Neural crest cell (in vitro differentiated cells): ENCODE results near the gene SPTBN2. TPM values are rescaled to one million over a fixed set of nuclear protein-coding genes. Genes with fewer than 3 reads are reported as not detected.

Experiments used
- DNase-seq: peaks from one replicate; pipeline ENCODE4 v3.0.0; 2021; ENCODE audit warnings: low read depth, mixed read lengths, low spot score
- H3K27ac Mint-ChIP-seq: one replicate; pipeline ENCODE4 v1.8.0; 2021; ENCODE audit warnings: mild to moderate bottlenecking, mixed read lengths; ENCODE audit not compliant: unreplicated experiment
- H3K27me3 Mint-ChIP-seq: 2 replicates; pipeline ENCODE4 v1.8.0; 2021; ENCODE audit warnings: low read depth, mild to moderate bottlenecking, mixed read lengths
- H3K36me3 Mint-ChIP-seq: 2 replicates; pipeline ENCODE4 v1.8.0; 2021; ENCODE audit warnings: low read depth, mild to moderate bottlenecking, mixed read lengths
- H3K4me1 Mint-ChIP-seq: 2 replicates; pipeline ENCODE4 v1.8.0; 2021; ENCODE audit warnings: mixed read lengths
- H3K4me3 Mint-ChIP-seq: one replicate; pipeline ENCODE4 v1.8.0; 2021; ENCODE audit warnings: mild to moderate bottlenecking, mixed read lengths
- H3K9me3 Mint-ChIP-seq: 2 replicates; pipeline ENCODE4 v1.8.0; 2021; ENCODE audit warnings: mixed read lengths
- total RNA-seq: library from RNA; stranded (reverse); gene quantifications from 2 replicates; pipeline ENCODE4 v1.2.1, GENCODE V29; 2021
- TF ChIP-seq, protein P1 (sequence below): fragments of 200-600 bp; sonication (generic); conservative IDR thresholded peaks from 2 replicates; pipeline ENCODE4 v1.5.0; 2021; ENCODE audit warnings: antibody characterized with exemption, mild to moderate bottlenecking

The SPTBN2 gene
- total RNA-seq, 1 donor from 2014 or later: 43.6 TPM

- Mint-ChIP-seq H3K36me3 (peaks cover 8% of the 10 kb centered on the region), H3K9me3 (no peaks in the 10 kb centered on the region), H3K4me1 (peaks cover 8% of the 10 kb centered on the region), H3K27ac (peak overlapping the region; percentile 68), H3K4me3 (no peak overlapping the region), H3K27me3 (peaks cover 3% of the 10 kb centered on the region)
- TF ChIP-seq, protein P1, sequence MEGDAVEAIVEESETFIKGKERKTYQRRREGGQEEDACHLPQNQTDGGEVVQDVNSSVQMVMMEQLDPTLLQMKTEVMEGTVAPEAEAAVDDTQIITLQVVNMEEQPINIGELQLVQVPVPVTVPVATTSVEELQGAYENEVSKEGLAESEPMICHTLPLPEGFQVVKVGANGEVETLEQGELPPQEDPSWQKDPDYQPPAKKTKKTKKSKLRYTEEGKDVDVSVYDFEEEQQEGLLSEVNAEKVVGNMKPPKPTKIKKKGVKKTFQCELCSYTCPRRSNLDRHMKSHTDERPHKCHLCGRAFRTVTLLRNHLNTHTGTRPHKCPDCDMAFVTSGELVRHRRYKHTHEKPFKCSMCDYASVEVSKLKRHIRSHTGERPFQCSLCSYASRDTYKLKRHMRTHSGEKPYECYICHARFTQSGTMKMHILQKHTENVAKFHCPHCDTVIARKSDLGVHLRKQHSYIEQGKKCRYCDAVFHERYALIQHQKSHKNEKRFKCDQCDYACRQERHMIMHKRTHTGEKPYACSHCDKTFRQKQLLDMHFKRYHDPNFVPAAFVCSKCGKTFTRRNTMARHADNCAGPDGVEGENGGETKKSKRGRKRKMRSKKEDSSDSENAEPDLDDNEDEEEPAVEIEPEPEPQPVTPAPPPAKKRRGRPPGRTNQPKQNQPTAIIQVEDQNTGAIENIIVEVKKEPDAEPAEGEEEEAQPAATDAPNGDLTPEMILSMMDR: no peak
- DNase-seq: no peak
Measured at GRCh38 chr11:66694056-66694410, 35.0 kb downstream of the SPTBN2 start.

- peak overlapping the region; percentile 43 for H3K27ac Mint-ChIP-seq
- H3K9me3 Mint-ChIP-seq: no peaks in the 10 kb centered on the region
- H3K27me3 Mint-ChIP-seq: peaks cover 3% of the 10 kb centered on the region
- H3K4me1 Mint-ChIP-seq: peaks cover 8% of the 10 kb centered on the region
- TF ChIP-seq, protein P1: no peak
- H3K36me3 Mint-ChIP-seq: peaks cover 7% of the 10 kb centered on the region
- no peak overlapping the region for H3K4me3 Mint-ChIP-seq
- DNase-seq: no peak
Measured at GRCh38 chr11:66693356-66694055, 35.5 kb downstream of the SPTBN2 start.

GRCh38 chr11:66692871-66693331 lies 36.1 kb downstream of the SPTBN2 start:
- H3K4me3 Mint-ChIP-seq: no peak overlapping the region
- peaks cover 8% of the 10 kb centered on the region for H3K4me1 Mint-ChIP-seq
- no peak overlapping the region for H3K27ac Mint-ChIP-seq
- no peaks in the 10 kb centered on the region for H3K9me3 Mint-ChIP-seq
- H3K27me3 Mint-ChIP-seq: peaks cover 3% of the 10 kb centered on the region
- H3K36me3 Mint-ChIP-seq: peaks cover 4% of the 10 kb centered on the region
- no peak for DNase-seq
- TF ChIP-seq, protein P1: no peak

DNA sequence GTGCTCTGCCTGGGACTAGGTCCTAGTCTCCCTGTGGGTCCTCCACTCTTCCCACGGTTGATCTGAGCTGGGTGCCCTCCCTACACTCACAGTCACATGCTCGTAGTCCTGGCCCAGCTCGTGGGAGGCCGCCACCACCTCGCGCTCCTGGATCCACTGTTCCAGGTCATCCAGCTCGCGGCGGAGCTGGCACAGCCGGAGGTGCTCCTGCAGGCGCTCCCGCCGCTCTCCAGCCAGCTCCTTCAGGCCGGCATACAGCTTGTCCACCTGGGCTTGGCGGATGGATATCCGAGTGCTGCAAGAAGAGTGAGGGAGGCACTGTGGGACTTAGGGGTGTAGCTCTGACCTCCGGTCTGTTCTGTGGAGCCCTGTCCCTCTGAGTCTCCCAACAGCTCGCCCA lies 36.6 kb downstream of the SPTBN2 start:
- TF ChIP-seq, protein P1: no peak
- Mint-ChIP-seq H3K4me3 (no peak overlapping the region), H3K4me1 (peaks cover 8% of the 10 kb centered on the region), H3K9me3 (no peaks in the 10 kb centered on the region), H3K27me3 (peaks cover 3% of the 10 kb centered on the region), H3K36me3 (no peaks in the 10 kb centered on the region), H3K27ac (no peak overlapping the region)
- DNase-seq: no peak

GRCh38 chr11:66691311-66691980 lies 37.6 kb downstream of the SPTBN2 start:
- H3K27ac Mint-ChIP-seq: no peak overlapping the region
- no peak for DNase-seq
- no peak overlapping the region for H3K4me3 Mint-ChIP-seq
- TF ChIP-seq, protein P1: no peak
- no peaks in the 10 kb centered on the region for H3K36me3 Mint-ChIP-seq
- peaks cover 8% of the 10 kb centered on the region for H3K4me1 Mint-ChIP-seq
- no peaks in the 10 kb centered on the region for H3K9me3 Mint-ChIP-seq
- peaks cover 3% of the 10 kb centered on the region for H3K27me3 Mint-ChIP-seq
